H1 (cell line): ENCODE results near the gene CHAC2. TPM values are rescaled to one million over a fixed set of nuclear protein-coding genes. Genes with fewer than 3 reads are reported as not detected.

Experiments
- ASH2L ChIP-seq: fragments of 200-600, 300-600 bp; sonication (generic); IDR thresholded peaks from one replicate; pipeline ENCODE4 v1.7.1; 2017; ENCODE audit warnings: low read length
- CTBP2 ChIP-seq: IDR thresholded peaks from 2 replicates; pipeline ENCODE4 v1.7.0; 2011; ENCODE audit warnings: borderline replicate concordance, mild to moderate bottlenecking, moderate library complexity, mixed read lengths, low read length; ENCODE audit not compliant: insufficient read depth, insufficient read length
- E2F6 ChIP-seq: IDR thresholded peaks from 2 replicates; pipeline ENCODE4 v1.6.1; 2012; ENCODE audit warnings: inconsistent platforms
- POU5F1 ChIP-seq: IDR thresholded peaks from 2 replicates; pipeline ENCODE4 v1.6.1; 2011; ENCODE audit warnings: low read depth, mild to moderate bottlenecking, low read length, moderate library complexity
- RXRA ChIP-seq: IDR thresholded peaks from 2 replicates; pipeline ENCODE4 v1.6.1; 2011; ENCODE audit warnings: low read depth, mild to moderate bottlenecking, low read length, moderate library complexity; ENCODE audit not compliant: insufficient read depth
- SIRT6 ChIP-seq: IDR thresholded peaks from one replicate; pipeline ENCODE4 v1.7.1; 2012; ENCODE audit warnings: low read length, inconsistent platforms
- polyA plus RNA-seq, 7 experiments: library from polyadenylated mRNA; depleted of rRNA in 3 of 7; stranded (reverse) in 5 of 7; unstranded in 2 of 7; fragments of >200 nt in 5 of 7; fragments of 200-250 nt in 2 of 7; gene quantifications; 1 replicate in 5 of 7; 2 replicates in 1 of 7; 4 replicates in 1 of 7; pipeline versions ENCODE4 v1.2.1 to v1.2.3, GENCODE V29; 2011 to 2013; ENCODE audit warnings: missing spikeins in 2 of 7, mixed read lengths in 2 of 7
- total RNA-seq: library from RNA; stranded (reverse); fragmentation: NEBNext Ultra II Directional; extraction: Animal tissue kit (Norgen Biotek cat#: 25700); gene quantifications from 2 replicates; pipeline ENCODE4 v1.2.1, GENCODE V29; 2021

The CHAC2 gene
- total and polyA plus RNA-seq, 2 of the 8 experiments (the other 6 are each of a cell fraction or from before 2014, with no cell fraction given), result 5.4 to 11.2 TPM

GRCh38 chr2:53818854-53819435 lies 51.3 kb downstream of the CHAC2 start (continued):
- TF ChIP-seq E2F6 (no peak), ASH2L (no peak), POU5F1 (no peak), CTBP2 (no peak), SIRT6 (no peak), RXRA (no peak)
